RPMI8226 (cell line): ENCODE measurements around the gene RAD51B.

Experiments
- DNase-seq: peaks from one replicate; pipeline ENCODE4 v3.0.0-alpha.2; 2015

The RAD51B gene

GRCh38 chr14:68730348-68730747, 910.8 kb downstream of the RAD51B start:
- DNase-seq: no peak

- no peak for DNase-seq
Measured at GRCh38 chr14:68730811-68731425, 911.3 kb downstream of the RAD51B start.

GRCh38 chr14:68733086-68733914, 913.7 kb downstream of the RAD51B start:
- DNase-seq: no peak

DNA sequence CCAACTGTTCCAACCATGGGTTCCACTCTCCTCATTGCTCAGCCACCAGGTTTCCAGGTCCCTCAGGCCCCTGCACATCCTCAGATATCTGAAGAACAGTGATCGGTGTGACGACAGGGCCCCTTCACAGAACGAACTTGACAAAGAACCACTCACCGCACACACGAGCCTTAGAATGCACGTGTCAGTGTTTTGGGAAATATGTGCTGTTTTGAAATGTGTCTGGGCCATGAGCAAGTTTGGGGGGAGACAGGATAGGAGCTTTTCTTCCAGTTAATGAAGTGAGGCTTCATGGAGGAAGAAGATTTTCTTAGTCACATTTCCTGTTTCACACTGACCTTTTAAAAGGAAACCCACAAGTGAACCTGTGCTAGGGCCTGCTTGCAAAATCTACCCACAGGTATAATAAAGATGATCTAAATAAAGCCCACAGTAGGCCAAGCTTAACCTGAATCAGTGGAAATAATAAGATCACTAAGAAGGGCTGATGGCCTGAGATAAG, 914.7 kb downstream of the RAD51B start:
- DNase-seq: no peak

DNA sequence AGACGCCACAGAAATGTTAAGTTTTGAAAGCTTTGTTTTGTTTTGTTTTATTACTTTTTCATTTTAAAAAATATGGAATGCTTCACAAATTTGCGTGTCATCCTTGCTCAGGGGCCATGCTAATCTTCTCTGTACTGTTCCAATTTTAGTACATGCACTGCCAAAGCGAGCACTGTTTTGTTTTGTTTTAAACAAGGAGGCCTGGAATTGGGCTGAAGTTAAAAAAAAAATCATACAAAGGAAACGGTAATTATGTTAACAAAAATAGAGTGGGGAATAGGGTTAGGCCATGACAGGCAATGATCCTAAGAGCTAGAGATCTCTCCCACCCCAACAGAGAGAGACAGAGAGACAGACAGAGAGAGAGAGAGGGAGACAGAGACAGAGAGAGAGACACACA, 916.3 kb downstream of the RAD51B start:
- no peak for DNase-seq

DNA sequence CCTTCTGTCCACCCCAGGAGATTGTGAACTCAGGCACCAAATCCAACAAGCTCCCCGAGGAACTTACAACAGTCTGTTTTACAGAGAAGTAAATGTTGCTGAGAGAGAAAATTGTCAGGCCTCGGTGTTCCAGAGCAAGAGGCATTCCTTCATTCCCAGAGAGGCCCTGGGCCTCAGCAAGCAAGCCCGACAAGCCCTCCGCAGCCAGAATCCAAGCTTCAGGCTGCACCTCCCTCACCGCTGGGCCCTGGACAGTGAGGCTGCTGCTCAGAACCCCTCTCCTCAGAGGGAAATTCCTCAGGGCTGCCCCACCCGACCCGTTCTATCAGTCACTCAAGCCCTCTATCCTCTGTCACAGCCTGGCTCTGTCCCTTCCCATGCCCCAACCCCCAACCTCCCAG, 916.9 kb downstream of the RAD51B start:
- no peak for DNase-seq

GRCh38 chr14:68737086-68737485, 917.5 kb downstream of the RAD51B start:
- DNase-seq: no peak

DNA sequence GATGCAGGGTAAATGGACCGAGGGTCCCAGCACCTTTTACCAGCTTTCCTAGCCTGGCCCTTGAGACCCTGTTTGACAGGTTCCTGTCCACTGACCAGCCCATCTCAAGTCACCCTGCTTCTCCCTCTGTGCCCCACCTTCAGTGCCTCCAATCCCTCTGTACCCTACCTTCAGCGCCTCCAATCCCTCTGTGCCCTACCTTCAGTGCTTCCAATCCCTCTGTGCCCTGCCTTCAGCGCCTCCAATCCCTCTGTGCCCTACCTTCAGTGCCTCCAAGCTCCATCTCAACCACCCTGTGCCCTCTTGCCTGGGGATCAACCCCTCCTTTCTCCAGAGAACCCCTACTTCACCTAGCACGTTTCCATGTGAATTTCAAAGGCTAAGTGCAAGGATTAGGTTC, 919.0 kb downstream of the RAD51B start:
- no peak for DNase-seq

- DNase-seq: no peak
Measured at GRCh38 chr14:68739701-68740100, 920.1 kb downstream of the RAD51B start.

GRCh38 chr14:68740788-68741476, 921.4 kb downstream of the RAD51B start:
- no peak for DNase-seq

GRCh38 chr14:68741477-68741791, 921.9 kb downstream of the RAD51B start:
- DNase-seq: no peak

DNA sequence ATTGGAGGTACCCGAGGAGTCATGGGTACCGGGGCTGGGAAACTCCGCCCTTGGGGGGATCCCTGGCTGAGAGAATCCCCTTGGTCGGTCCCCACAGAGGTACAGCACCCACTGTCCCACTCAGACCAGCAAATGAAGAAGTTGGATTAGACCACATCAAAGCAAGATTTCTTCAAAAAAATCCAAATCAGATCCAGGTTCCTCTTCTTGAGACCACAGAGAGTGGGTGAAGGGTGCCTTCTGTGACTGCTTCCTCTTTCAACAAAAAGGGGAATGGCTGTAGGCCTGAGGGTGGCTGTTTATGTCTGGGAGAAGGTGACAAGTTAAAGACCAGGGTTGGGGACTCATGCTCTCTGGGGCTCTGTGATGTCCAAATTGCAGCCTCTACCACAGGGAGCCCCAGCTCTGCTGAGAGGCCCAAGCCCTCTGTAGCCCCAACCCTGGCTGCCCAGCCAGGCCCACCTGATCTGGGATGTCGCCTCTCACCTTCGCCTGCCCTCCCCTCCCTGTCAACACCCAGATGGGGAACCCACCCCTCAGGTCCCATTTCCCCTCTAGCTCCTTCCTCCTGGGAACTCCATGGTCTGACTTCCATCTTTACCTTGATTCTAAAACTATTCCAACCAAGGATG, 922.4 kb downstream of the RAD51B start:
- DNase-seq: peak; percentile 14

- DNase-seq: no peak
Measured at GRCh38 chr14:68744613-68745012, 925.0 kb downstream of the RAD51B start.

DNA sequence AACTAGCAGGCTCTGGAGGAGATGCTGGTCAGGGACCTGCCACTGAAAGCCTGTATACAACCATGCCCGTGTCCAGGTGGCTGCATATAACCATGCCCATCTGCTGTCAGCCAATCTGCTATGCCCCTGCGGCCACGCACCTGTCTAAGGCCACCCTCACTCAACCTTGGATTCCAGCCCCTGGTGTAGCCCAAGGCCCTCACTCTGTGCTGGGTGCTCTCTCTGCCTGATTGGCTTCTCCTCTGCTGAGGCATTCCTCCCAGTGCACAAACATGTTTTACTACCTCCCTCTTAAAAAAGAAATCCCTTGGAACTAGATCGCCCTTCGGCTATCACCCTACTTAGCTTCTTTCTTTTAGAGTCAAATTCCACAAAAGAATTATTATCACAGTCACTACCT, 927.8 kb downstream of the RAD51B start:
- DNase-seq: no peak

DNA sequence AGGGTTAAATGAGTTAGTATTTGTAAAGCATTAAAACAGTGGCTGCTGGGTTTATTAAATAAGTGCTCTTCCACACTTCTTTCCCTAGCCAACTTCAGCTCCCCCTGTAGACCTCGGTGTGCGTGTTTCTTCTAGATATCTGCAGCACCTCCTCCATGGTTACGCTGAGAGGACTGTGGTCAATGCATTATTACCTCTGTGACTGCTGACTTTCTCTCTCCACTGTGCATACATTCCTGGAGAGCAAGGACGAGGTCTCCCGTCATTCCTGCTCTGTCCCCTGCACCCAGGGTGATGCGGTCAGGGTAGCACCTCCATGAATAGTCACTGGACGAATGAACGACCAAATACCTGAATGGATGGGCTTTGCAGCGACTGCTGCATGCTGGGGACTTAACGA, 928.7 kb downstream of the RAD51B start:
- no peak for DNase-seq

- DNase-seq: no peak
Measured at GRCh38 chr14:68748691-68749090, 929.1 kb downstream of the RAD51B start.

DNA sequence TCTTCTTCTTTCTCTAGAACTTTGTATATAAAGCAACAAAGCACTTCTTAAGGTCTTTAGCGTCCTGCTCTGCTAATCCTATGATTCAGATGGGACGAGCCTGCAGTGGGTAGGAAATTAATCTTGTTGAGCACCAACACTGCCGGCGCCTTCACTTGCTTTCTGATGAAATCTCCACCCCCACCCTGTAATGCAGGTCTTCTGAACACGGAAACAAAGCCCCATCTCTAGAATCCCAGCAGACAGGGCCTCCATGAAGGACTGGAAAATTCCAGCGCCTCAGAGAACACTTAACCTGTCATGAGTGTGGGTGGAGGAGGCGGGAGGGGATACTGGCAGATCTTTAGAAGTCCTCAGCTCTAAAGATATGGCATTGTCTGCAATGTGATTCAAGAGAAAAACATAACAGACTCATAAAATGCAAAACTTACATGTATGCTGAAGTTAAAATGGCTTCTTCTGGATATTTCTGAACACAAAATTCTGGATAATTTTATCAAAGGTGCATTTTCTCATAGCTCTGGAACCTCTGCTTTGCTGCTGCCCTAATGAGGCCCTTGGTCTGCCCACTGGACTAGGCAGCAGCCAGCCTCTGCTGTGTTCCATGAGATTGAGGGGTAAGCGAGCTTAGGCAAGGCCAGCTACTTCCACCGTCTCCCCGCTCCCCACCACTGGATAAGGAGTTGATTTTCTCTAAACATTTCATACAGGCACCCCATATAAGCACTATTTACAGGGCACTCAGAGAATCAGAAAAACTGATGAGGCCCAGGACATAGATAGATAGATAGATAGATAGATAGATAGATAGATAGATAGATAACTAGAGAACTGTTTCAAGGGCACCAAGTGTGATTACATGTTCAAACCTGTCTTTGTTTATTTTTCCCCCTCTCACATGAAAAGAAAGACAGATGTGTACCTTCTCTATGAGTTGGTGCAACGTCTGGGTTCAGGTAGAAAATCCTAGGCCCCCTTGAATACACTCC, 930.2 kb downstream of the RAD51B start:
- DNase-seq: no peak

GRCh38 chr14:68752271-68753006, 932.9 kb downstream of the RAD51B start:
- DNase-seq: no peak

DNA sequence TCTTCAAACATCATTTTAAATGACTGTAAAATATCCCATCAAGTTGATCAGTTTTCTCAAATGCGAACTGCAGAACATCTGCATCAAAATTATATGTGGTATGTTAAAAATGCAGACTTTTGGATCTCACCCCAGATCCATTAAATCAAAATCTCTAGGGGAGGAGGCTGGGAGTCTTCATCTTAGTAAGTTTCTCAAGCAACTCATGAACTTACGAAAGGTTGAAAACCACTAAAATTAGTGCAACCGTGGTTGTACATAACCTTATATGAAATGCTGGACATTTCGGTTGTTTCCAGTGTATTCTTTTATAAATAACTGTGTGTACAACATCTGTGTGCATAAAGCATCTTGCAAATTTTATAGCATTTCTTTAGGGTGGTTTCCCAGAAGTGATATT, 934.1 kb downstream of the RAD51B start:
- no peak for DNase-seq

DNA sequence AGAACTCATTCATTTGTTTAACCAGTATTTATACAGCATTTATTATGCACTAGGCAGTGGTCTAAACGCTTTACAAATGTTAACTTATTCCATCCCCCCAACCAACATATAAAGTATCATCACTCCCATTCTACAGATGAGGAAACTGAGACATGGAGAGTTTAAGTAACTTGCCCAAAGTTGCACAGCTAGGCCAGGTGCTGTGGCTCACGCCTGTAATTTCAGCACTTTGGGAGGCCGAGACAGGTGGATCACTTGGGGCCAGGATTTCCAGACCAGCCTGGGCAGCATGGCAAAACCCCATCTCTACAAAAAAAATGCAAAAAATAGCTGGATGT, 935.4 kb downstream of the RAD51B start:
- DNase-seq: no peak

DNA sequence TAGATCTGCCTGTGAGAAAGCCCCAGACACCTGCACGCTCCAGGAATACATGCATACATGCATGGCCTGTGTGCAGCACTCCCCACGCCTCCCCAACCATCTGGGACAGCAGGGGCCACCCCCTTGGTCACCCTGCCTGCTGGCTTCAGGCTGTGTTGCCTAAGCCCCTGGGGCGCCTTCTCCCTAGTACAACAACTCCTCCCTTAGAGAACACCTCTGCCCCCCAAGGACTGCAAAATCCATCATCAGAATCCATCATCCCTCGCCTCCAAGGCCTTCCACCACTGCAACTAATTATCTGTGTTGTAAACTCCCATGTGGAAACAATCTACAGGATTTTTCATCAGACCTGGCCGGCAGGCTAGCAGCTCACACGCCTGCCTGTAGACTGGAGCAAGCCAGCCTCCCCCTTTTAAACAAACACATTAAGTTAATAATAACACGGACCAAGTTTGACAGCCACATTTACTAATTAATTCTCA, 936.5 kb downstream of the RAD51B start:
- no peak for DNase-seq

DNA sequence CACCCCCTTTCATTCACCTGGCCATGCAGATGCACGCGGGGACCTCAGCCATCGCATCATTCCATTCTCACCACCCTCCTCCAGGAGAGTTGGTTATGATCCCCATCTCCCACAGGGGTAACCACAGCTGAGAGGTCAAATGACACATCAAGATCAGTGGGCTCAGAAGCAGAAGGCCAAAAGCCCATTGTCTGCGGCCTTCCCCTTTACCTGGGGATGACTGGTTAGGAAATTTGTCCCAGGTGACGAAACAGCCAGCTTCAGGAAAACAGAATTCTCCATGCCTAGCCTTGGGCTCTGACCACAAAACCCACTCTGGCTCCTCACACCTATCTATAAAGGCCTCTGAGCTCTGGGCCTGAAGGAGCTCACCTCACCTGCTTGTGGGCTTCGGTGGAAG, 937.2 kb downstream of the RAD51B start:
- DNase-seq: no peak
